Measurements from ENCODE around the gene PDE6C.

PDE6C gene

GRCh38 chr10:93591065-93591808, 21.1 kb upstream of the PDE6C start:
- no peak for DNase-seq
- in situ Hi-C loops (cut with MboI; ENCODE audit: low pct_unique_long_range_greater_than_20kb, low sequenced_read_pairs), result no loop called here

DNA sequence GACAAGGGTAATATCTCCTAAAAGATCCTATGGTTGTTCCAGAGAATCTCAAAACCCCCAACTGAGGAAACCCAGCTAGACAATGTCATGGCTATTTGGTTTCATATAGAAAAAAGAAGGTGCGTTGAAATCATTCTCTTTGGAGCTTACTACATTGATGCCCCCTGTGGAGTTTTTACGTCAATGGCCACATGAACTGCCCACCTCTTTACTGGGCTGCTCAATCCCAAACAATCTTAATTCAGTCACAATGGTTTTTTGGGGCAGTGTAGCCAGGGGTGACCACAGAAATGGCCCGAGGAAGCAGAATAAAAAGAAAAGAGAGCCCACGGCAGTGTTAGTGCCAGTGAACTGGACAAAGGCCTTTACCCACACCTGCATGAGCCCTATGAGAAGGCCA, 19.1 kb upstream of the PDE6C start:
- no peak for DNase-seq
- in situ Hi-C loops (cut with MboI; ENCODE audit: low pct_unique_long_range_greater_than_20kb, low sequenced_read_pairs), result no loop called here

DNA sequence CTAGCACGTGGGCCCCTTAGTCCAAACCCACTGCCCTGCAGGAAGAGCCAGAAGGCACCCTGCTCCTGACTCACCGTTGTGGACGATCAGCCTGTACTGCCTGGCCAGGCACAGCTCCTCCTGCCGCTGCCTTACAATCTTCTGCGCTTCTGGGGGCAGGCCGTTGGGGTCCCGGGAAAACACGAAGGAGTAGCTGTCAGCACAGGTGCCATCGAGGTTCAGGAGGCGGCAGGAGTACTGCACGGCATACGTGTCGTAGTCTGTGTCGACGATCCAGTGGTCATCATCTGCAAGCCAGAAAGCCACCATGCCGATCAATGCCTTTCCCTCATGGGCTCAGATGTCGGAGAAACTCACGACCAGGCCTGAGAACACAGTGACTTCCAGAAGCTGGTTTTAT, 18.6 kb upstream of the PDE6C start:
- in situ Hi-C loops (cut with MboI; ENCODE audit: low pct_unique_long_range_greater_than_20kb, low sequenced_read_pairs), result no loop called here
- DNase-seq, result no peak

DNA sequence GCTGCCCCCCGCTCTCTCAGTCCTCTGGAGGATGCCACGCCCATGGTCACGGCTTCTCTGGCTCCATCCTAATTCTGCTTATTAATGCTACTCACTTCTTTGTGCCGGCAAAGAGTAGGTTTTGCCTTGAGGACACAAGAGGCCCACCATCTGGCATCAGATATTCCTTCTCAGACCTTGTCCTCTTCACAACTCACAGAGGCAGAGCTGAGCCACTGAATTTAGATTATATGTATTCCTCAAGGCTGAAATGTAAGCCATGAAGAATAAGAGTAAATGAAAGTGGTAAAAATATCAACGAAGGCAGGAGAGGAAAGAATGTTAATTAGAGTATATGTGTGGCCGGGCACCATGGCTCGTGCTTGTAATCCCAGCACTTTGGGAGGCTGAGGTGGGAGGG, 17.8 kb upstream of the PDE6C start:
- in situ Hi-C loops (cut with MboI; ENCODE audit: low pct_unique_long_range_greater_than_20kb, low sequenced_read_pairs), result no loop called here

GRCh38 chr10:93595378-93596161, 16.8 kb upstream of the PDE6C start:
- in situ Hi-C loops (cut with MboI; ENCODE audit: low pct_unique_long_range_greater_than_20kb, low sequenced_read_pairs), result no loop called here
- no peak for DNase-seq

More for the DNA sequence above, 17.8 kb upstream of the PDE6C start:
- DNase-seq, result no peak

DNA sequence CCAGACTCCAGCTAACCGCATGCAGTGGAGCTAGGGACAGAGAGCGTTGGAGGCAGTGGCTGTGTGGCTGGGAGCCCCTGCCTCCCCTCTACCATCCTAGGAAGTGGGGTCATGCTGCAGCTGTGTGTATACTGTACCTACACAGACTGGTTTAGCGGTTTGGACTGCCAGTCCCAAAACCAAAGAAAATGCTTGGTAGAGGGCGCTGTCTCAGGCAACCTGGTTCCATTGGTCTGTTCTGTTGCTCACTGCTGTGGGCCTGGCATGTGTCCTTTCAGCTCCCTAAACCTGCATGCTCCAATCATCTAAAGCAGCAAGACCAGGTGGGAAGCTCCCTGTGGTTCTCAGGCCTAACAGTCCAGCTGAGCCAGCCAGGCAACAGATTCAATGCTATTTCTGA, 15.8 kb upstream of the PDE6C start:
- no peak for DNase-seq
- in situ Hi-C loops (cut with MboI; ENCODE audit: low pct_unique_long_range_greater_than_20kb, low sequenced_read_pairs), result no loop called here

DNA sequence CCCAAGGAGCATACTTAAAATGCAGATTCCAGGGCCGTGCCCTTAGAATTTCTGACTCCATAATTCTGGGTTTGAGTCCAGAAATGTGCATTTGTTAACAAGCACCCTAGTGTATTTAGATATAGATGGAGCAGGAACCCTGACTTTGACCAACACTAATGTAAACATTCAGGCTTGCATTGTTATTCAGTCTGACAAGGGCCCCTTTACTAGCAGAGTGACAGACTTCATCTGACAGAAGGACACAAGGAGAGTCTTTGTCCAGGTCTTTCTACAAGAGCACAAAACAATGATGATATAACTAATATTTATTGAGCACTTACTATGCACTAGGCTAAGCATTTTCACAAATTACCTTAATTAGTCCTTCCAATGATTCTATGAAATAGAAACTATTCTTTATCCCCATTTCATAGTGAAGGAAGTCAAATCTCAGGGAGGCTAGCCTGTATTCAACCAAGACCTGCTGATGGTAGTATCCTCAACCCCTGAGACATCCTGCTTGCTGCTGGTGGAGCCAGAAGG, 15.2 kb upstream of the PDE6C start:
- DNase-seq, result no peak
- in situ Hi-C loops (cut with MboI; ENCODE audit: low pct_unique_long_range_greater_than_20kb, low sequenced_read_pairs), result no loop called here

- no peak for DNase-seq
- in situ Hi-C loops (cut with MboI; ENCODE audit: low pct_unique_long_range_greater_than_20kb, low sequenced_read_pairs), result no loop called here
Observed at GRCh38 chr10:93598157-93598556, 14.2 kb upstream of the PDE6C start.

DNA sequence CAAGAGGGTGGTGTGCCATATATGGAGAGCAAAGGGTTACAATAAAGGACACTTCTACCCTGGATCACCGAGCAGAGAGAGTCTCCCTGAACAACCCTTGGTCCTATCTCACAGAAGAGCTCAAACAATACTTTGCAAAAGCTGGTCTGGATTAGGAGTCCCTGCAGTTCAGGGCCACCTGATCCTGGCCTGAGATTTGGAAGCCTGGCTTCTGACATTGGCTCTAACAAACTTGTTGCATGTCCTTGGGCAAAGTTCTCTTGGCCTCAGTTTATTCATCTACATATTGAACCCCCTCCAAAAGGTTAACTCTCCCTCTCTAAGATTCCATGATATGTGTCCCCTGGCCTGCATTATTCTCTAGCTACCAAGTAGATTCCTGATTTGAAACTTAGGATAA, 13.0 kb upstream of the PDE6C start:
- DNase-seq, result no peak
- in situ Hi-C loops (cut with MboI; ENCODE audit: low pct_unique_long_range_greater_than_20kb, low sequenced_read_pairs), result no loop called here

DNA sequence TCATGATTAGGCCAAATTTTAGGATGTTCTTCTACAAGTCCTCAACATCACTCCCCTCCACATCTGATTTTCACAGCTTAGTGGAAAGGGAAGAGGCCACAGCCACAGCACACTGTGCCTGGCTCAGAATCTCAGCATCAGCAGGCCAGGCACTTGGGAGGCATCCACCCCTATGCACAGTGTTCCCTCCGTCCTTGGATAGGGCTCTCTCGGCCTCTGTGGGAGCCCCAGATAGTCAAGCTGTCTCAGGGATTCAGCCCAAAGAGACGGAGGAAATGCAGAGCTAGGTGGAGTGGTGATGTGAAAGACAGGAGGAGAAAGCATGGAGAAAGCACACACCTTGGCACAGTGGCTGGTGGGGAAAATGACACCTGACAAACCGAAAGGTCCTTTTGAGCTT, 12.6 kb upstream of the PDE6C start:
- DNase-seq, result no peak
- in situ Hi-C loops (cut with MboI; ENCODE audit: low pct_unique_long_range_greater_than_20kb, low sequenced_read_pairs), result no loop called here

- in situ Hi-C loops (cut with MboI; ENCODE audit: low pct_unique_long_range_greater_than_20kb, low sequenced_read_pairs), result no loop called here
- DNase-seq, result no peak
Observed at GRCh38 chr10:93600446-93601145, 11.7 kb upstream of the PDE6C start.

- DNase-seq, result no peak
- in situ Hi-C loops (cut with MboI; ENCODE audit: low pct_unique_long_range_greater_than_20kb, low sequenced_read_pairs), result no loop called here
Observed at GRCh38 chr10:93601146-93601773, 11.1 kb upstream of the PDE6C start, which contains the start of gene RBP4. RBP4 (minus strand) TSS chr10:93601235; CDS start chr10:93601028, 207 bp downstream.

DNA sequence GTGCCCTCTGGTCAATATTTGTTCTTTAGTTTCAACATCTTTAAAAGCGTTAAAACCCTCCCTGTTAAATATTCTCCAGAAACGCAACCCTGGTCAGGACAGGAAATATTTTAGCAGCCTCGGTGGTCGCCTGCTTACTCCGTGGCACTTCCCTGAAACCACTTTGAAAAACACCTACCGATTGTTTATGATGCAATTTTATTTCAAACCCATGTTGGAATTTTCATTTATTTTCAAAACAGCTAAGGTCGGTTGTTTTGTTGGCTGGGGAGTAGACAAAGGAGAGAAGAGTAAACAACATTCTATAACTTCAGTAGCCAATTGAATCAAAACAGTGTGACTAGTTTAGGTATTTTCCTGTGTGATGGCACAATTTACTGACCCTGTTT, 10.6 kb upstream of the PDE6C start:
- no peak for DNase-seq
- in situ Hi-C loops (cut with MboI; ENCODE audit: low pct_unique_long_range_greater_than_20kb, low sequenced_read_pairs), result no loop called here

- no peak for DNase-seq
- in situ Hi-C loops (cut with MboI; ENCODE audit: low pct_unique_long_range_greater_than_20kb, low sequenced_read_pairs), result no loop called here
Observed at GRCh38 chr10:93603023-93603422, 9.3 kb upstream of the PDE6C start.

DNA sequence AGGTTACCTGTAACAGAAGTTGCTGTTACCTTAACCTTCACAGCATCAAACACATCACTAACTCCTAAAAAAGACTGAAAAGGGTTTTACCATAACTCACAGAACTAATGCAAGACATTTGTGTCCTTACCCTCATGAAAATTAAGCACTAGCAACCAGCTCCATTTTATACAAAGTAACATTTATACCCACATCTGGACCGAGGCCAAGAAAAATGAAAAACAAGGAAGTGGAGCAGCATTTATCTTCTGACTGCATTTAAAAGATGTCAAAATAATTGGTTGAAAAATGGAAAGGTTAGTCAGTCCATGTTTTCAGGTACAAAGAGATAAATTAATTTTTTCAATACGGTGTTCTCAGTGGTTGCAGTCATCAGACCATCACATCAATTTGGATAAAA, 8.2 kb upstream of the PDE6C start:
- peak; percentile 28 for DNase-seq
- in situ Hi-C loops (cut with MboI; ENCODE audit: low pct_unique_long_range_greater_than_20kb, low sequenced_read_pairs), result no loop called here

DNA sequence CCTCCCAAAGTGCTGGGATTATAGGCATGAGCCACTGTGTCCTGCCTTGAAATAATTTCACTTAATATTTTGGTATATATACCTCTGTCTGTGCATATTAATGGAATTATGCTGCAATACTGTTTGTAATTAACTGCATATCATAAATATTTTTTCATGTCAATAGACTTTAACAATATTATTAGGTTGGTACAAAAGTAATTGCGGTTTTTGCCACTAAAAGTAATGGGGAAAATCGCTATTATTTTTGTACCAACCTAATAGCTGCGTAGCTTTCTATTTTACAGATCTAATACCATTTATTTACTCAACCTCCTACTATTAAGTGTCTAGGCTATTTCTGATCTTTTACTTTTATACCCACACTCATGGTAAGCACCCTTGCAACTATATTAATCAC, 3.9 kb upstream of the PDE6C start:
- in situ Hi-C loops (cut with MboI; ENCODE audit: low pct_unique_long_range_greater_than_20kb, low sequenced_read_pairs), result no loop called here
- no peak for DNase-seq

- DNase-seq, result no peak
- in situ Hi-C loops (cut with MboI; ENCODE audit: low pct_unique_long_range_greater_than_20kb, low sequenced_read_pairs), result no loop called here
Observed at GRCh38 chr10:93613126-93613525, 789 bp downstream of the PDE6C start.

GRCh38 chr10:93614101-93614825, 1.9 kb downstream of the PDE6C start:
- no peak for DNase-seq
- in situ Hi-C loops (cut with MboI; ENCODE audit: low pct_unique_long_range_greater_than_20kb, low sequenced_read_pairs), result no loop called here

Data from KBM-7 (cell line).